GM21576 (cell line): ENCODE data around the gene CFAP100.
A peak's percentile ranks its signal among the peaks of the same experiment; 100 is the strongest.

Source experiments
- ATAC-seq: cut with Tn5 transposase; IDR thresholded peaks from one replicate; pipeline ENCODE4 v1.9.1; 2021; ENCODE audit warnings: mild to moderate bottlenecking, moderate library complexity; ENCODE audit not compliant: unreplicated experiment

CFAP100 gene

DNA sequence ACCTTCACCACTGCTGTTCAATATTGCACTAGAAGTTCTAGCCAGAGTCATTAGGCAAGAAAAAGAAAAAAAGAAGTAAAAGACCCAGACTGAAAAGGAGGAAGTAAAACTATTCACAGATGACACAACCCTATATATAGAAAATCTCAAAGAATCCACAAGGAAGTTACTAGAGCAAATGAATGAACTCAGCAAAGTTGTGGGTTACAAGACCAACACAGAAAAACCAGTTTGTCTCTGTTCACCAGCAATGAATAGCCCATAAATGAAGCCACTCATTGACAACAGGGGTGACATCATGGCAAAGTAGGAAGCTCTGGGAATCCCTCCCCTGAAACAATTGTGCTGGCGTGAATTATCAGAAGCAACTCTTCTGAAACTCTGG lies 4.6 kb downstream of the CFAP100 start:
- ATAC-seq, result peak; percentile 52

DNA sequence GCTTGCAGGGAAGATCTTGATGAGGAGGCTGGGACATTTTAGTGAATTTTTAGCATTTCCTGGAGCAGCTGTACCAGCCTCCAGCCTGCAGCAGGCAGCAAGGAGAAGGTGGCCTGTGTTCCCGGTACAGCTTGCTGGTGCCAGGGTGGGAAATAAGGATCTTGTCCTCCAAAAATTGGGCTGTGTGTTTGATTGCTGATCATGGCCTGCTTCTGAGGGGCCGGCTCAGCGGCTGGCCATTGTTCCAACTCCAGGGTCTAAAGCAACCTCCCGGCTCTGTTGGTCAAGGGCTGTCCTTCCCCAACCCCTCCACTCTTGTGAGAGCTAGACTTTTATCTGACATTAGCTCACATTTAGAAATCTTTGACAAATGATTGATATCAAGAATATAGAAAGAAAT lies 5.0 kb downstream of the CFAP100 start:
- ATAC-seq, result no peak

DNA sequence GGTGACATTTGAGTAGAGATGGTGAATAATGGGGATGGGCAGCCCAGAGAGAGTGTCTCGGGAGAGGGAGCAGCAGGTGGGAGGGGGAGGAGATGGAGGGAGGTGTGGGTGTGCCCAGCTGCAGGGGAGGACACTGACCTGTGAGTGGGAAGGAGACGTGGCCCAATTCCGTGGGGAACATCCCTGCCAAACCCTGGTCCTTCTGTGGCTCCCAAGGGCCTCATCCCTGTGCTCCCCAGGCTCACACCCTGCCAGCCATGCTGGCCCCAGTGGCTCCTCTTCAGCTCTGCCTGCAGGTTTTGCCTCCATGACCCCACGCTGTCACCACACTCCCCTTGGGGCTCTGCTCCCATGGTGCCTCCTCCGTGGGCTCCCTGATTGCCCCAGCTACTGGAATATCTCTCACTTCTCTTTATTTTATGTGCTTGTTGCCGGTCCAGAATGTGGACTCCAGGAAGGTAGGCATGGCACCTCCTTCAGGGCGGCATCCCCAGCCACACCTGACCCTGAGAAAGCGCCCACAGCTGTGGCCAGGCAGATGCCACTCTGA lies 7.0 kb downstream of the CFAP100 start:
- ATAC-seq, result no peak

DNA sequence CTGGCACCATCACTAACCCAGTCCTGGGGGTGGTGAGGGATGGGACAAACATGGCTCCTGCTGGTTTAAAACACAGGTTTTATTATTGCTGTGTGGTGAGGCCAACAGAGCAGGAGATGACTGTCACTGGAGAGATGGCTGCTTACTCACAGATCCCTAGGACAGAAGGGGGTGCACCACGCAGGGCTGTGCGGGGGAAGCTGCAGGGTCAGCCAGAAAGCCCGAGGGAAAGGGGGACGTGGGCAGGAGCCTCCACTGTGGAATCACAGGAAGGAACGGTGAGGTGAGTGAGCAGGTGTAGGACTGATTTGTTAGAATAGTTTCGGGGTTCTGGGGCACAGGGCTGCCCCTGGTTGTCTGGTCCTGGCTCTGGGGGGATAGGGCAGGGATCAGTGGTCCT lies 7.5 kb downstream of the CFAP100 start:
- ATAC-seq, result no peak

DNA sequence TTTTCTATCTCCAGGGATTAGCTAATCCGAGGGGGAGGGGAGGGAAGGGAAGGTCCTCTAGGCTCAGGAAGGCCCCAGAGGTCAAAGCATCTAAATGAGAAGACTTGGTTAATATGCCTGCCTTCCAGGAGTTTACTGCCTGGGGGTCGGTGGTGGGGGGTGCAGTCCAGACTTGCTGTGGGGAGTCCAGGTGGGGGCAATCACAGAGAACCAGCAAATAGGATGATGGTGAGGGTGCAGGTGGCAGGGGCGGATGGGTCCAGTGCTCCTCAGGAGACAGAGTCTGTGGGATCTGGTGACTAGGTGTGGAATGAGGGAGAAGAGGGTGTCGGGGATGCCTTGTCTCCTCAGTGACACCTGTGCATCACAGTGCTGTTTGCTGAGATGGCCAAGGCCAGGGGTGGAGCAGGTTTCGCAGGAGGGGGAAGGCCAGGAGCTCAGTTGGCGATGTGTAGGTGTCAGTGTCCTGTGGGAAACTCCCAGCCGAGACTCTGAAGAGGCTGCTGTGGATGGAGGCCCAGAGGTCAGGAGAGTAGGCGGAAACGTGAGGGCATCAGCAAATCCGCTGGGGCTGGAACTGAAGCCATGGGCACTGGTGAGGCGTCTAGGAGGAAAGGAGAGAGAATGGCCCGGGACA lies 8.1 kb downstream of the CFAP100 start:
- ATAC-seq, result no peak

DNA sequence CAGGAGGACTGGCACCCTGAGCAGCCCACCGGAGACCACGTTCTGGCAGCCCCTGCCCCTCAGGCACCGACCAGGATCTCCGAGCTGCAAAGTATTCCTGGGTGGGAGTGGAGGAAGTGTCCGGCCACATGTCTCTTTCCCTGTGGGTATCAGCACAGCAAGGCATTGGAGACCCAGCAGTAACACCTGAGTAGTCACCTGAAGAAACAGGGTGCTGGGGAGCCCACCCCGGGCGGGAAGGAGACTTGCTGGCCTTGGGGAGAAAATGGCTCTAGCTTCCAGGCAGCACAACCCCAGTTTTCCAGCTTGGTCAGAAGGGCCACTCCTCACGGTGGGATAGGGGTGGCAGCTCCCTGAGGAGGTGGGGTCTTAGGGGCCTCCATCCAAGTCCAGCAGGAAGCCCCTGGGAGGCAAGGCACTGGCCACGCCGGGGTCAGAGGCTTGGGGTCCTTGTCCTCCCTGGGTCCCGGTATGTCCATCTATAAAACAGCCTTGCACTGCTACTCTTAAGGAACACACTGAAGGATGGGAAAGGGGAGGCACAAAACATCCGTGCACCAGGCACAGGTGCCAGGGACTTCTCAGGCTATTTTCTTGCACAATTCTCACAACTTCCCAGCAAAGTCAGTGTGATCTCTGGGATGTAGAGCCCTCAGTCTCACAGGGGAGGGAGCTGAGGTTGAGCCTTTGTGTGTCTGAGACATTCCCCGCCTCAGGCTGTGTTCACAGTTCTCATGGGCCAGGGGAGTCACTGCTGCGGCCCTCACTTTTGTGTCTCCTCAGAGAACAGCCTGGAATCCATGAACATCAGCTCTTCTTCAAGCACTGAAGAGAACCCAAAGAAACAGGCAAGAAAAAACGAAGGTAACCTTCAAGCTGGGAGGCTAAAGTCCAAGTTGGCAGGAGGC lies 11.9 kb downstream of the CFAP100 start:
- no peak for ATAC-seq

DNA sequence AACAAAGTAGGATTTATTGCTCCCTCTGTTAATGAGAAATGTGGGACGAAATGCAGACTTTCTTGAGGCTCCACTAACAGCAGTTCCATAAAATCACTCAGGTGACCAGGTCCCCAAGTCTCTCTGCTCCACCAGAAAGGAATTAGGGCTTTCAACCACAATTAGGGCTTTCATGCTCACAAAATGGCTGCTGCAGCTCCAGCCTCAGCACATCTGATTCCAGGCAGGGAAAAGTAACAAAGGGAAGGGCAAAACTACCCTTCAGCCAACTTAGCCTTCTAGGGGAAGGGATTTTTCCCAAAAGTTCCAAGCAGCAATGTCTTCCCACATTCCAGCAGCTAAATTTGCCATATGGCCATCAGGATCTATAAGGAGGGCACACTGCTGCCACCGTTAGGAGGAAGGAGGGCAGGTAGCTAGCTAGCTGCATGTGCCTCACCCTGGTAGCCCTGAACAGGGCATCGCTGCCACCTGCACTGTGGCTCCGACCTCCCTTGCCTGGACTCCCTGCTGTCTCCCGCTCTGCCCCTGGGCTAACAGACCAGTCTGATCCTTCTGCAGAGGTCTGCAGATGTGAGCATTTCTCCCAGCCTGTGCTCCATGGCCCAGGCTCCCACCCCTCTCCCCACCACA lies 12.8 kb downstream of the CFAP100 start:
- ATAC-seq, result no peak

DNA sequence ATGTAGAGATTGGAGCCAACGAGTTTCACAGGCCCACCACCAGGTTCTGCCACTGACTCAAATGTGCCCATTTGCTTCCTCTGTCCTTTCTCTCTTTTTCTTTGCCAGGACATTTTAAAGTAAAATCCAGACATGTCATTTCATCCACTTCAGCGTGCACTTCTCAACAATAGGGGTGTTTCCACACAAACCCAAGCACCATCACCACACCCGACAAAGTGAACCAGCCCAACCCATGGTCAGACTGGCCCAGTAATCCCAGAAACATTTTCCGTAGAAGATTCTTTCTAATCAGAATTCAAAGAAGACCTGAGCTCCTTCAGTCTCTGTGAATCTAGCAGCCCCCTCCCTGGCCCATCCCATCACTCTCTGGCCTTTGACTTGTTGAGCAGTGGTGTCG lies 13.4 kb downstream of the CFAP100 start:
- ATAC-seq, result no peak

DNA sequence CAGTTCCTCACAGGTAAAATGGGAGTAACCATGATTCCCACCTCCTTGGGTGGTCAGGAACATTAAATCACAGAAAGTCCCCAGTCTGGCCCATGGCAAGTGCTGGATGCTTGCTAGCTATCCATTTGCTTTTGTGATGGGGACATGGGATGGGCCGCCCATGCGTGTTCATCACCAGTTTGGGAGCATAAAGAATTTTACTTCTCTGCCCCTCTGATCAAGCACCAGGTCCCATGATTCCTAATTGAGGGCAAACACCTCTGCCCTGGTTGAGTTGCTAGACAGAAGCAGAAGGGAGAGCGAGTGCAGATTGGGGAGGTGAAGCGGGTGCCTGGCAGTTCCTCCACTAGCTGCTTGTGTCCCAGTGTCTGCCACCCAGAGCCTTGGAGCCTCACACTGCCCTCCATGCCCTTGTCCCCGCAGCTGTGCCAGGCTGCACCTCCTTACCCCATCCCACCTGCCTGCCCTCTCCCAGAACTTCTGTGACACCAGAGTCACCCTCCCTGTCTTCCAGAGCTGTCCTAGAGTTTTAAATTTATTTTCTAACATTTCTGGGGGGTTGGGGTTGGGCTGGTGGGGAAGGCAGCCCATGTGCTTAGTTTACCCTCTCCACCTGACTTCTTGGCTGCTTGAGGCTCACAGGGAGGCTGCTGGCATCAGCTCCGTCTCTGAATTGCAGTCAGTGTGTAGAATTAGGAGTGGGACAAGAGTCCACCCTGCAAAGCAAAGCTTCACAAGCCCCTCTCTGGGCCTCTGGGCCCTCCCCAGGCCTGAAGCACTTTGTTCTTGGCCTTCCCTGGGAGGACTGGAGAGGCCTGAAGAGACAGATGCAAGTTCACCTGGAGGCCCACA lies 18.4 kb downstream of the CFAP100 start:
- ATAC-seq, result no peak

DNA sequence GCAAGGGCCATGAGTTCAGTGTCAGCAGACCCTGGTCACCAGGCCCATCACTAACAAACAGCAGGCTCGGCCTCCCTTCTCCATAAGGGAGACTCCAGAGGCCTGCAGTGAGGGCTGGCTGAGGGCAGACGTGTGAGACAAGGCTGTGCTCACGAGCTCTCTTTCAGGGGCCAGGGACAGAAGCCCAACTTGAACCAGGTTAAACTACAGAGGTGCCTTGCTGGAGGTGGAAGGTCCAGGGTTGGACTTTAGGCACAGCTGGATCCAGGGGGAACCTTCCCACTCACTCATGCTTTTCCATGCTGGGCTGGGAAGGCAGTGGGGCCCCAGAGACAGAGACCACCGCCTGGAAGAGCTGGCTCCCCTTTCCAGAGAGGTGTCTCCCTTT lies 19.0 kb downstream of the CFAP100 start:
- no peak for ATAC-seq

DNA sequence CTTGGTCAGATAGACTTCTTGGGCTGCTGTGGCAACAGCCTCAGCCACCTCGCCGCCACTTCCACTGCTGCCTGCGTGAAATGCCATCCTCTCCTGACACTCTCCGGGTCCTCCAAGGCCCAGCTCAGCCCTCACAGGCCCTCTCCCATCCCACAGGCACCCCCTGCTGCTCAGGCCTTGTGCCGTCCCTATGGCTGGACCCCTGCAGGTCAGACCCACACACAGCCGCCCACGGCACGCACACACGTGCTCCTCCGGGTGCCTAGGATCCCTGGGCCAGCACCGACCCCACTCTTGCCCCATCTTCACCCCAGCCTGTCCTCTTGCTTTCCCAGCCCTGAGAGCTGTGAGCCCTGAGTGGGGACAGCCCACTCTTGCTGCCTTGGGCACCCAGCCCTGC lies 19.7 kb downstream of the CFAP100 start:
- ATAC-seq, result no peak

DNA sequence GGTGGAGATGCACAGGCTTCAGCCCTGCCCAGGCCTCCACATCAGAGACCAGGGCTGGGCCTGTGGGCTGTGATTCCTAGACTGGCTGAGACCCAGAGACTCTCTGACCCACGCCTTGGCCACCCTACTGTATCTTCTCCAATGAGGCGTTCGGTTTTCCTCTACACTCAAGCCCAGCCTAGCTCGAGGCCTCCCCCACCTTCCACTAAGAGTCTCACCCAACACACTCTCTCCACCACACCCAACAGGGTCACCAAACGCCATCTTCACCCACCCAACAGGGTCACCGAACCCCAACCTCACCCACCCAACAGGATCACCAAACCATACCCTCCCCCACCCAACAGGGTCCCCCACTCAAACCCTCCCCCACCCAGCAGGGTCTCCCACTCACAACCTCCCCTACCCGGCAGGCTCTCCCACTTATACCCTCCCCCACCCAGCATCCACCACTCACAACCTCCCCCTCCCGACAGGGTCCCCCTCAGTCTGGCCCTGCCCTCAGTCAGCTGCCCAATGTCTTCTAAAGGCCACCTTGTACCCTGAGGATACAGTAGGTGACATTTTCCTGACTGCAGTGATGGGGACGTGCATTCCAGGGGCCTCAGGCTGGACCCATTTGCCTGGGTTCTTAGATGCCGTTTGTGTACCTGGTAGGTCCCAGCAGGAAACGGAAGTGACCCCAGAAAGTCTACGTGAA lies 20.4 kb downstream of the CFAP100 start:
- ATAC-seq, result no peak

DNA sequence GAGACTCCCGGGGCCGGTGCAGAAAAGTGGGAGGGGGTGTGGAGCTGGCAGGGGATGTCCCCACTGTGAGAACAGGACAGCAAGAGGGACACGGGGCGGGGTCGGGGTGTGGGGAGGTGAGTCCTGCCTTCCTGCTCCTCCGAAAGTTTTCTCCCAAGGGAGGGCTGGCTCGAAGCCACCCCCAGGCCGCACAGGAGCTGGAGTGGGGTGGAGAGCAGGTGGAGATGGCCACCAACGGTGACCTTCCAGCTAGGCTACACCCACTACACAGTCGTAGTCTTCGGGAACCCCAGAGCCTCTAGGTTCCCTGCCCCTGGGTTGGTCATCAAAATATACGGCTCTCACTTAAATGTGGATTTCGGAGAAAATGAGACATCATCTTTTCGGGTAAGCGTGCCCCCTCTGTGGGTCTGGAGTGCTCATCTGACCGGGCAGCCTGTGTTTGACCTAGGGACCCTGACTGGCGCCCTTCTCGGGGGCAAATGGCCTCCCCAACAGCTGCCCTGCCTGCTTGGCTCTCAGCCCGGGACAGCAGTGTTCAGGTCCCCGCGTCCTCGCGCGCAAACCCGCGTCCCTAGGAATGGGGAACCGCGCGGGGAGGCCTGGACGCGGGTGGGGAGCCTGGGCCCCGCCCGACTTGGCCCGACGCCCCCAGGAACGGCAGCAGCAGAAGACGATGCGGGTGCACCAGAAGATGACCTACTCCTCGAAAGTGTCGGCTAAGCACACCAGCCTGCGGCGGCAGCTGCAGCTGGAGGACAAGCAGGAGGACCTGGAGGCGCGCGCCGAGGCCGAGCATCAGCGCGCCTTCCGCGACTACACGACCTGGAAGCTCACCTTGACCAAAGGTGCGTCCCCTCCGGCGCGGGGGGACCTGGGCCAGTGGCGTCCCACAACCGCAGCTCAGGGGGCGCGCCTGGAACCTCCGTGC lies 21.2 kb downstream of the CFAP100 start:
- no peak for ATAC-seq

DNA sequence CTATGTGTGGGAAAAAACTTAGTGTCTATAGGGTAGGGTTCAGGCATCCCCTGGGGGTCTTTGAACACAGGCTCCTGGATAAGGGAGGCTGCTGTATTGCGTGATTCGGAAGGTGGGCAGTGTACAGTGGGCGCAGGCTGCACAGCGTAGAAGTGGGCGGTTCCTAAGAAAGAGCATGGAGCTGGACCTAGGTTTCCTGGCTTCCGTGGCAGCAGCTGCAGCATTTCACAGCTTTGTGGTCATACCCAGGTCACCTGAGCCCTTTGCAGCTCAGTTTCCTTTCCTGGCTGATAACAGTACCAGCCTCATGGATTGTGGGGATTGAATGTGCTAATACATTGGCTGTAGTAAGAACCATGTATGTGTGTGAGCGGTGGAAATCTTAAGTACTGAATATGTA lies 22.2 kb downstream of the CFAP100 start:
- no peak for ATAC-seq

DNA sequence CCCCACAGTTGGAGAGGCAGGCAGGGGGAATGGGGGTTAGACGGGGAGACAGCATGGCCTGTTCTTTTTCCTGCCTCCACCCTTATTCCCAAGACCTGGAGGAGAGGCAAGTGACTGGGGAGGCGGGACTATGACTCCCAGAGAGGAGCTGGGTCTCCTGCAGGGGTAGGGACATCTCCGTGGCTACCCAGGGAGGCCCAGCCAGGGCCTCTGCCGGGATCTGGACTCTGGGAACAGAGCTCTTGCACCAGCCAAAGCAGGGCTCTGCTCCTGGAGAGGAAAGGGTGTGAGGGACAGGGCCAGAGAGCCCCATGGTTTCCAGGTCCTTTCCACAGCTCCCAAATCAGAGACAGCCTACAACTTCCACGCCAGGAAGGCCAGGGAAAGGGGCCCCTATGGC lies 22.8 kb downstream of the CFAP100 start:
- ATAC-seq, result no peak

DNA sequence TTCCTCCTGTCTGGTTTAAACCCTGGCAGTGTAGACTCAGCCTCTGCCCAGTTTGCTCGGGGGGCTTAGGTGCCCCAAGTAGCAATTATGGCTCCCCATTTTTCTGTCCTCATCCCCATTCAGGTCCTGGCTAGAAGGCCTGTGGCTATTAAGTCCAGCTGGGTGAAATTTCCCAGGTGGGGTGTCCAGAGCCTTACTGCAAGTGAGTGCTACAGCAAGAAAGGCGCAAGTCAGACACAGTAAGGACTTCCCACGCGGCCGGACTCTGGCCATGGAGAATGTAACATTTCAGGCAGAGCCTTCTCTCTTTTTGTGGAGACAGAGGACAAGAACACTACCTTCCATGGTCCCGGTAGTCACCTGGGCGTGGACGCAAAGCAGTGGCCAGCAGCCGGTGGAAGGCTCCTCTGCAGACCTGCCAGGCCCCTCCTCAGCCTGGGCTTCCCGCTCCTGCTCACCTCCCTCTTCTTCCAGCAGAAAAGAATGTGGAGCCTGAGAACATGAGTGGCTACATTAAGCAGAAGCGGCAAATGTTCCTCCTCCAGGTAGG lies 23.3 kb downstream of the CFAP100 start:
- ATAC-seq, result no peak

DNA sequence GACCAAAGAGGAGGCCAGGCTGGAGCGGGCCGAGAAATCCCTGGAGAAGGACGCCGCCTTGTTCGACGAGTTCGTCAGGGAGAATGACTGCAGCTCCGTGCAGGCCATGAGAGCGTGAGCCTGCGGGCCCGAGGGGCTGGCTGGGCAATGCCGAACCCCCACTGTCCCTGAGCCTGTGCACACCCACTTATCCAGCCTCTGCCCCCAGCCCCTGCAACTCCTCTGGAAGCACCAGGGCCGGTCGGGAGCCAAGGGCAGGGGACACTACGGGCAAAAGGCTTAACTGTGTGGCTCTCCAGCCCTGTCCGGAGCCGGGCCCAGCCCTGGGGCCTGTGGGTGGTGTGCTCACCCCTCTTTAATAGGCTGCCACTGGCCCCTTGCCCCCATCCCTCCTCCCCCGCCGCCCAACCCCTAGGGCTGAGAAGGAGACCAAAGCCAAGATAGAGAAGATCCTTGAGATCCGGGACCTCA lies 24.0 kb downstream of the CFAP100 start:
- no peak for ATAC-seq

DNA sequence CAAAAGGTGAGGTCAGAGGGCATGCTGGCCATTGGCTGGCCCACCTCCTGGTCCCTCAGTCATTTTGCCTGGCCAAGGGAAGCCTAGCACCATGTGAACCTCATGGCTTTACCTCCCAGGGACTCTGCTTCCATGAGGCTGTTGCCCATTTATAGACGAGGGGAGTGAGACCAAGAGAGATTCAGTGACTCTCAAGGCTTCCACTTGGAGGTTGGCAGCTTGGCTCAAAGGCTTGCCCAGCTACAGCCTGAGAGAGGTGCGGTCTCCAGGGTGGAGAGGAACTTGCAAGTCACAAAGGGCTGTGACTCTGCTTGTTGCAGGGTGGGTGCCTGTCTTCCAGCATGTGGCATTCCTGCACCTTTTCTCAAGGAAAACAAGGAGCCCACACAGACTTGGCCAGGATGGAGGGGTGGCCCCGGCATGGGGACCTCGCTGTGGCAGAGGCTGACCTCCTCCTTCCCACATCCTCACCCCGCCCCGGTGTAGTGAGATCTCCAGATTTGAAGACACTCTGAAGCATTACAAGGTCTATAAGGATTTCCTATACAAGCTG lies 24.5 kb downstream of the CFAP100 start:
- ATAC-seq, result no peak
